ENCODE results near the gene EIPR1.

The EIPR1 gene

DNA sequence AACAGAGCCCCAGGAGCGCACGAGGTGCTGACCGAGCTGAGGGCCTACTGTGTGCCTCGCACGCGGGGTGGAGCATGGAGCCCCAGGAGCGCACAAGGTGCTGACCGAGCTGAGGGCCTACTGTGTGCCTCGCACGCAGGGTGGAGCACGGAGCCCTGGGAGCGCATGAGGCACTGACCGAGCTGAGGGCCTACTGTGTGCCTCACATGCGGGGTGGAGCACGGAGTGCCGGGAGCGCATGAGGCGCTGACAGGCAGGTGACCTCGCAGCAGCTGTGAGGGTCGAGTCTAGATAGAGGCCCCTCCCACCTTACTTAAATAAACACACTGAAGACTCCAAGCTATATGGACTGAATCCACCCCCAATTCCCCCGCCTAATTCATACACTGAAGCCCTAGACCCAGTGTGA, 60.3 kb downstream of the EIPR1 start:
- no peak for TF ChIP-seq CTCF (IDR thresholded peaks at IDR 0.05; ENCODE audit: extremely low read depth, missing control alignments)
- DNase-seq (ENCODE audit: low spot score) = no peak

GRCh38 chr2:3316456-3317276, 61.0 kb downstream of the EIPR1 start:
- TF ChIP-seq CTCF (IDR thresholded peaks at IDR 0.05; ENCODE audit: extremely low read depth, missing control alignments) = no peak
- DNase-seq (ENCODE audit: low spot score) = no peak

DNA sequence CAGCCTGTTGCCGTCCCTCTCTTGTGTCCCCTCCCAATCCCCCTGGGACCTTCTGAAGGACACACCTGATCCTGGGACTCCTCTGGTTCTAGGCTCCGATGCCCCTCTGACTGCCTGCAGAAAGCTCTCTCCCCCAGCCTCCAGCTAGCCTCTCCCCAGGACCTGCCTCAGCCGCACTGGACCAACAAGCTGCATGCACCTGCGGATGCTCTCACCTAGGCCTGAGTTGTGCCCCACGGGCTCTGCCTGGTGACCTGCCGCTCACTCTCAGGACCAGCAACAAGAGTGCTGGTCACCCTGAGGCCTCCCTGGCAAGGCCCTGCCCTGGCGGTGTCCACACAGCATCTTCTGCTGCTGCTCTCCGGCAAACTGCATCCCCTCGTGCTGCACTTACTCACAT, 63.0 kb downstream of the EIPR1 start:
- no peak for TF ChIP-seq CTCF (IDR thresholded peaks at IDR 0.05; ENCODE audit: extremely low read depth, missing control alignments)
- no peak for DNase-seq (ENCODE audit: low spot score)

- no peak for TF ChIP-seq CTCF (IDR thresholded peaks at IDR 0.05; ENCODE audit: extremely low read depth, missing control alignments)
- no peak for DNase-seq (ENCODE audit: low spot score)
Measured at GRCh38 chr2:3313781-3314375, 63.7 kb downstream of the EIPR1 start.

- no peak for DNase-seq (ENCODE audit: low spot score)
- no peak for TF ChIP-seq CTCF (IDR thresholded peaks at IDR 0.05; ENCODE audit: extremely low read depth, missing control alignments)
Measured at GRCh38 chr2:3312576-3313345, 64.9 kb downstream of the EIPR1 start.

- DNase-seq (ENCODE audit: low spot score) = no peak
- TF ChIP-seq CTCF (IDR thresholded peaks at IDR 0.05; ENCODE audit: extremely low read depth, missing control alignments) = no peak
Measured at GRCh38 chr2:3311601-3312000, 66.0 kb downstream of the EIPR1 start.

Measured in GM20000 (cell line).